SH-SY5Y (cell line): ENCODE data around the gene RARRES2.

Source experiments
- GATA2 ChIP-seq: IDR thresholded peaks from 2 replicates; pipeline ENCODE4 v1.6.1; 2011; ENCODE audit warnings: mild to moderate bottlenecking, low read depth, low read length
- GATA3 ChIP-seq: IDR thresholded peaks from 2 replicates; pipeline ENCODE4 v1.6.1; 2011; ENCODE audit warnings: low read depth, mild to moderate bottlenecking, low read length, moderate library complexity

DNA sequence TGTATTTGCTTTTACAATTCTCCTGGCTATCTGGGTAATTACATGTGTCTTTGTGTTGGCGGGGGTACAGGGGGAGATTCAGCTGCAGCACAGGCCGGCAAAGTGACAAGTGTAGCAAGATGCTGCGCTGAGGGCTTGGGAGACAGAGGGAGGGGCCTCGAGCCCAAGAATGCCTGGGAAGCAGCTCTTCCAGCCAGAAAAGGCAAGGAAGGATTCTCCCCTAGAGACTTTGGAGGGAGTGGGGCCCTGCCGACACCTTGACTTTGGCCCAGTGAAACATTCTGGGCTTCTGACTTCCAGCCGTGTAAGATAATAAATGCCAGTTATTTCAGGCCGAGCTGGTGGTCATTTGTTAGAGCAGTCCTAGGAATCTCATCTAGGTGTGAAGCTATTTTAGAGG is 20.0 kb upstream of the RARRES2 start:
- TF ChIP-seq GATA2 = no peak
- no peak for TF ChIP-seq GATA3
